Transverse colon (tissue), 4 donors: Measurements from ENCODE around the gene LCP2. TPM values are rescaled to one million over a fixed set of nuclear protein-coding genes. Genes with fewer than 3 reads are reported as not detected.

ENCODE experiments used
- DNase-seq: peaks from one replicate; pipeline ENCODE4 v3.0.0-alpha.2; 2019
- H3K27ac ChIP-seq, 4 donors: fragments of 200-600 bp; sonication (generic); 2 replicates each; pipeline ENCODE4 v1.5.1; 2016 to 2018; ENCODE audit warnings: inconsistent platforms in 4 of 4
- H3K27me3 ChIP-seq: fragments of 200-600 bp; sonication (generic); 2 replicates; pipeline ENCODE4 v1.5.1; 2017; ENCODE audit warnings: inconsistent platforms
- H3K36me3 ChIP-seq, 4 donors: fragments of 200-600 bp; sonication (generic); 2 replicates each; pipeline ENCODE4 v1.5.1; 2017 to 2019; ENCODE audit warnings: inconsistent platforms in 4 of 4
- H3K4me1 ChIP-seq, 4 donors: fragments of 200-600 bp; sonication (generic); 2 replicates each; pipeline ENCODE4 v1.5.1; 2017 to 2020; ENCODE audit warnings: inconsistent platforms in 4 of 4
- H3K4me3 ChIP-seq, 4 donors: fragments of 200-600 bp; sonication (generic); 1 replicate in 1 of 4; 2 replicates in 3 of 4; pipeline versions ENCODE4 v1.5.1 to v1.6.1; 2017 to 2019; ENCODE audit warnings: inconsistent platforms in 4 of 4
- H3K9me3 ChIP-seq, 2 donors: fragments of 200-600 bp; sonication (generic); 2 replicates each; pipeline ENCODE4 v1.5.1; 2017 to 2019; ENCODE audit warnings: inconsistent platforms in 2 of 2
- CTCF ChIP-seq, 5 experiments: fragments of 200-600 bp in 3 of 5; fragments of 450-650 bp in 2 of 5; sonication (generic) in 3 of 5; IDR thresholded peaks; 1 replicate in 2 of 5; 2 replicates in 3 of 5; pipeline ENCODE4 v1.5.1; 2016 to 2017; ENCODE audit warnings: antibody characterized with exemption in 5 of 5, inconsistent platforms in 3 of 5, mild to moderate bottlenecking in 2 of 5, moderate library complexity in 1 of 5
- EP300 ChIP-seq: sonication (generic); formaldehyde crosslinking; IDR thresholded peaks from one replicate; pipeline ENCODE4 v1.6.1; 2017; ENCODE audit warnings: antibody characterized with exemption, low read depth
- POLR2A ChIP-seq: fragments of 450-650 bp; IDR thresholded peaks from one replicate; pipeline ENCODE4 v1.6.1; 2016; ENCODE audit warnings: antibody characterized with exemption, mild to moderate bottlenecking, moderate library complexity
- POLR2AphosphoS5 ChIP-seq, 3 donors: sonication (generic); formaldehyde crosslinking; IDR thresholded peaks; one replicate each; pipeline ENCODE4 v1.6.1; 2016; ENCODE audit warnings: antibody characterized with exemption in 3 of 3
- WGBS, 2 donors: methylation state at CpG; one replicate each; pipeline ENCODE4 v1.1.5; 2018; ENCODE audit warnings: low coverage in 1 of 2; 5-methylcytosine and 5-hydroxymethylcytosine counted together
- in situ Hi-C, 4 donors: fragments of 200-750 bp; cut with MboI; loops; one replicate each; pipeline versions ENCODE4 v1.15.0 to v1.15.1; 2017; ENCODE audit warnings: low sequenced_read_pairs in 3 of 4, low pct_ligation_motif_present in 1 of 4, low pct_unique_long_range_greater_than_20kb in 1 of 4
- intact Hi-C: fragments of 100-400 bp; cut with DNase I; formaldehyde crosslinking; loops from one replicate; pipeline ENCODE4 v1.15.1; 2023; ENCODE audit warnings: low total_unique reads
- total RNA-seq, 4 donors: library from RNA; depleted of rRNA; stranded (reverse); fragments of >200 nt; gene quantifications; one replicate each; pipeline ENCODE4 v1.1.0, GENCODE V29; 2016

The LCP2 gene
- total RNA-seq, 4 donors from 2014 or later = 2.6 to 33.0 (median 23.3) TPM

GRCh38 chr5:170312666-170313065, 15.1 kb upstream of the LCP2 start:
- Histone ChIP-seq H3K27ac (peak overlapping the region; percentile 7 to 50 (median 19)), H3K36me3 (no peaks in the 10 kb centered on the region), H3K4me3 (no peak overlapping the region), H3K27me3 (no peaks in the 10 kb centered on the region), H3K9me3 (no peaks in the 10 kb centered on the region), H3K4me1 (peaks cover 0 to 46% (median 9%) of the 10 kb centered on the region in 4 donors)
- intact Hi-C loops = no loop called here
- in situ Hi-C loops = no loop called here
- DNase-seq = no peak
- TF ChIP-seq POLR2AphosphoS5 (IDR thresholded peaks at IDR 0.05) = peak in 1 of 3 donors; percentile 29
- TF ChIP-seq CTCF (IDR thresholded peaks at IDR 0.05) = no peak
- WGBS, 2 donors = 60% methylated on average over 3 of the region's 3 CpGs; no CpG with 5 or more reads in 1 of the 2 donors

- TF ChIP-seq CTCF (IDR thresholded peaks at IDR 0.05) (no peak), POLR2AphosphoS5 (IDR thresholded peaks at IDR 0.05) (no peak), EP300 (no peak), POLR2A (no peak)
- DNase-seq = no peak
- 91% methylated on average over 5 of the region's 5 CpGs; no CpG with 5 or more reads in 1 of the 2 donors for WGBS, 2 donors
- H3K36me3 ChIP-seq = no peaks in the 10 kb centered on the region
- peak overlapping the region in 3 of 4 donors; percentile 7 to 50 (median 22) for H3K27ac ChIP-seq
- peaks cover 0 to 46% (median 9%) of the 10 kb centered on the region in 4 donors for H3K4me1 ChIP-seq
- no peaks in the 10 kb centered on the region for H3K9me3 ChIP-seq
- no peaks in the 10 kb centered on the region for H3K27me3 ChIP-seq
- in situ Hi-C loops = no loop called here
- no peak overlapping the region for H3K4me3 ChIP-seq
- intact Hi-C loops = no loop called here
Observed at GRCh38 chr5:170312301-170312595, 14.7 kb upstream of the LCP2 start.

GRCh38 chr5:170311511-170312300, 14.1 kb upstream of the LCP2 start:
- Histone ChIP-seq H3K36me3 (no peaks in the 10 kb centered on the region), H3K4me1 (peaks cover 0 to 46% (median 9%) of the 10 kb centered on the region in 4 donors), H3K4me3 (no peak overlapping the region), H3K9me3 (no peaks in the 10 kb centered on the region), H3K27me3 (no peaks in the 10 kb centered on the region), H3K27ac (peak overlapping the region in 3 of 4 donors; percentile 7 to 50 (median 22))
- intact Hi-C loops = no loop called here
- WGBS, 2 donors = 52 to 60% methylated on average over 6 to 7 of the region's 7 CpGs
- TF ChIP-seq POLR2AphosphoS5 (IDR thresholded peaks at IDR 0.05) (no peak), POLR2A (no peak), EP300 (no peak), CTCF (IDR thresholded peaks at IDR 0.05) (no peak)
- no peak for DNase-seq
- in situ Hi-C loops = no loop called here

- TF ChIP-seq POLR2AphosphoS5 (IDR thresholded peaks at IDR 0.05) = no peak
- TF ChIP-seq EP300 = no peak
- no peak for TF ChIP-seq CTCF (IDR thresholded peaks at IDR 0.05)
- no peak for TF ChIP-seq POLR2A
- Histone ChIP-seq H3K4me3 (no peak overlapping the region), H3K4me1 (peaks cover 0 to 44% (median 9%) of the 10 kb centered on the region in 4 donors), H3K27ac (peak overlapping the region in 1 of 4 donors; percentile 4), H3K9me3 (no peaks in the 10 kb centered on the region), H3K27me3 (no peaks in the 10 kb centered on the region), H3K36me3 (no peaks in the 10 kb centered on the region)
- 66 to 74% methylated on average over 3 to 5 of the region's 5 CpGs for WGBS, 2 donors
- in situ Hi-C loops (no loop called here), intact Hi-C loops (no loop called here)
- no peak for DNase-seq
Observed at GRCh38 chr5:170310256-170310926, 12.8 kb upstream of the LCP2 start.
